BJ (cell line): ENCODE data around the gene SORCS2. TPM values are rescaled to one million over a fixed set of nuclear protein-coding genes. Genes with fewer than 3 reads are reported as not detected.

Experiments used
- CTCF ChIA-PET: fragments of 350-600 bp; formaldehyde crosslinking; extraction: SDS; loops from one replicate; lab custom pipeline; 2021; ENCODE audit warnings: antibody characterized with exemption, inconsistent platforms; lab: Yijun Ruan, JAX
- POLR2A ChIA-PET: fragments of 300-600 bp; sonication (Branson Sonifier 250); formaldehyde crosslinking; extraction: SDS; loops from one replicate; lab custom pipeline; 2021; ENCODE audit warnings: antibody characterized with exemption; lab: Charles Lee
- DNase-seq: peaks from one replicate; pipeline ENCODE4 v3.0.0-alpha.2; 2011; ENCODE audit warnings: low read depth
- H3K27me3 ChIP-seq: 2 replicates; pipeline ENCODE4 v1.6.0; 2011; ENCODE audit warnings: low read length; ENCODE audit not compliant: control insufficient read depth, insufficient read depth
- H3K36me3 ChIP-seq: 2 replicates; pipeline ENCODE4 v1.5.1; 2011; ENCODE audit warnings: low read length; ENCODE audit not compliant: control insufficient read depth, insufficient read depth
- H3K4me3 ChIP-seq: 2 replicates; pipeline ENCODE4 v1.5.1; 2011; ENCODE audit warnings: low read depth, mild to moderate bottlenecking, control low read depth, low read length
- CTCF ChIP-seq: IDR thresholded peaks from 2 replicates; pipeline ENCODE4 v1.5.1; 2011; ENCODE audit warnings: low read depth, mild to moderate bottlenecking, control low read depth, inconsistent platforms, low read length, moderate library complexity; ENCODE audit not compliant: insufficient read depth
- polyA plus RNA-seq: library from polyadenylated mRNA; depleted of rRNA; stranded (reverse); fragments of >200 nt; gene quantifications from 2 replicates; pipeline ENCODE4 v1.2.3, GENCODE V29; 2011

The SORCS2 gene
- polyA plus RNA-seq, 1 experiment, result 0.63 TPM

GRCh38 chr4:7648544-7649395 lies 456.4 kb downstream of the SORCS2 start:
- CTCF ChIA-PET, result no interaction called here
- Histone ChIP-seq H3K4me3 (no peak overlapping the region), H3K27me3 (no peaks in the 10 kb centered on the region), H3K36me3 (no peaks in the 10 kb centered on the region; the same call in 1 of the 2 replicates)
- POLR2A ChIA-PET, result no interaction called here
- no peak for TF ChIP-seq CTCF
- DNase-seq, result no peak

GRCh38 chr4:7649411-7649740 lies 457.0 kb downstream of the SORCS2 start:
- Histone ChIP-seq H3K4me3 (no peak overlapping the region), H3K36me3 (no peaks in the 10 kb centered on the region; the same call in 1 of the 2 replicates), H3K27me3 (no peaks in the 10 kb centered on the region)
- ChIA-PET POLR2A (no interaction called here), CTCF (no interaction called here)
- no peak for DNase-seq
- TF ChIP-seq CTCF, result no peak

GRCh38 chr4:7649741-7650531 lies 457.6 kb downstream of the SORCS2 start:
- peak; percentile 94 for DNase-seq
- no peaks in the 10 kb centered on the region for H3K27me3 ChIP-seq
- TF ChIP-seq CTCF, result no peak
- H3K36me3 ChIP-seq, result no peaks in the 10 kb centered on the region; the same call in 1 of the 2 replicates
- ChIA-PET POLR2A (no interaction called here), CTCF (no interaction called here)
- H3K4me3 ChIP-seq, result no peak overlapping the region

- ChIA-PET CTCF (interaction anchor here (0.6 kb wide), 1 partner anchor 69 kb away, joined by 3 read pairs; no protein-coding TSS in a partner anchor), POLR2A (no interaction called here)
- Histone ChIP-seq H3K4me3 (no peak overlapping the region), H3K27me3 (no peaks in the 10 kb centered on the region), H3K36me3 (no peaks in the 10 kb centered on the region)
- TF ChIP-seq CTCF, result no peak
- no peak for DNase-seq
Measured at GRCh38 chr4:7650606-7651385, 458.5 kb downstream of the SORCS2 start.
